Measurements from ENCODE around the gene PPP2R5A.
A peak's percentile ranks its signal among the peaks of the same experiment; 100 is the strongest.
"Not testable (repeated sequence)": the region's sequence is repeated elsewhere in the genome, so short reads cannot be mapped to it uniquely, and the experiment has no call there.

Gene PPP2R5A

GRCh38 chr1:212317916-212318315 lies 32.7 kb downstream of the PPP2R5A start:
- H3K27me3 ChIP-seq (ENCODE audit: insufficient read depth, low read length, poor library complexity) = no peaks in the 10 kb centered on the region
- H2AFZ ChIP-seq (ENCODE audit: low read depth, low read length) = no peak overlapping the region
- ATAC-seq (ENCODE audit: insufficient read depth, low read depth) (no peak), DNase-seq (no peak)
- H3K9me3 ChIP-seq (ENCODE audit: insufficient read depth, low read length, severe bottlenecking) = no peaks in the 10 kb centered on the region
- no peaks in the 10 kb centered on the region for H4K20me1 ChIP-seq (ENCODE audit: insufficient read depth, low read length)
- TF ChIP-seq EZH2 (IDR thresholded peaks at IDR 0.05; ENCODE audit: borderline replicate concordance, low read depth, low read length, severe bottlenecking) (no peak), CTCF (IDR thresholded peaks at IDR 0.05; ENCODE audit: borderline replicate concordance, extremely low read depth, low read length, poor library complexity, severe bottlenecking) (no peak)
- H3K79me2 ChIP-seq (ENCODE audit: insufficient read depth, low read length) = peaks cover 68% of the 10 kb centered on the region
- H3K36me3 ChIP-seq (ENCODE audit: insufficient read depth, low read length) = peaks cover 7% of the 10 kb centered on the region; the same call in 1 of the 2 replicates
- peaks cover 3% of the 10 kb centered on the region; the same call in 1 of the 2 replicates for H3K4me1 ChIP-seq (ENCODE audit: insufficient read depth, low read length)
- no peak overlapping the region for H3K4me3 ChIP-seq (ENCODE audit: low read depth in 1 of 2, low read length in 2 of 2)
- no peak overlapping the region for H3K4me2 ChIP-seq (ENCODE audit: insufficient read depth, low read length)
- H3K9ac ChIP-seq (ENCODE audit: low read depth, low read length) = no peak overlapping the region
- no peak overlapping the region for H3K27ac ChIP-seq (ENCODE audit: low read length)

GRCh38 chr1:212321031-212321430 lies 35.8 kb downstream of the PPP2R5A start:
- DNase-seq; H3K4me1 ChIP-seq (ENCODE audit: insufficient read depth, low read length); H3K9me3 ChIP-seq (ENCODE audit: insufficient read depth, low read length, severe bottlenecking); H3K4me3 ChIP-seq (ENCODE audit: low read depth in 1 of 2, low read length in 2 of 2); H3K9ac ChIP-seq (ENCODE audit: low read depth, low read length); H4K20me1 ChIP-seq (ENCODE audit: insufficient read depth, low read length); H3K27me3 ChIP-seq (ENCODE audit: insufficient read depth, low read length, poor library complexity); H3K27ac ChIP-seq (ENCODE audit: low read length); H3K4me2 ChIP-seq (ENCODE audit: insufficient read depth, low read length); ATAC-seq (ENCODE audit: insufficient read depth, low read depth); H2AFZ ChIP-seq (ENCODE audit: low read depth, low read length): not testable (repeated sequence)
- peaks cover 63% of the 10 kb centered on the region for H3K79me2 ChIP-seq (ENCODE audit: insufficient read depth, low read length)
- peaks cover 10% of the 10 kb centered on the region; the same call in 1 of the 2 replicates for H3K36me3 ChIP-seq (ENCODE audit: insufficient read depth, low read length)

GRCh38 chr1:212323066-212323465 lies 37.9 kb downstream of the PPP2R5A start:
- Histone ChIP-seq H3K79me2 (ENCODE audit: insufficient read depth, low read length) (peaks cover 63% of the 10 kb centered on the region), H3K27ac (ENCODE audit: low read length) (no peak overlapping the region), H3K9me3 (ENCODE audit: insufficient read depth, low read length, severe bottlenecking) (no peaks in the 10 kb centered on the region), H3K36me3 (ENCODE audit: insufficient read depth, low read length) (peaks cover 8% of the 10 kb centered on the region; the same call in 1 of the 2 replicates), H3K27me3 (ENCODE audit: insufficient read depth, low read length, poor library complexity) (no peaks in the 10 kb centered on the region), H3K4me1 (ENCODE audit: insufficient read depth, low read length) (peaks cover 7% of the 10 kb centered on the region; the same call in 1 of the 2 replicates), H3K9ac (ENCODE audit: low read depth, low read length) (no peak overlapping the region), H3K4me3 (ENCODE audit: low read depth in 1 of 2, low read length in 2 of 2) (no peak overlapping the region), H2AFZ (ENCODE audit: low read depth, low read length) (no peak overlapping the region), H4K20me1 (ENCODE audit: insufficient read depth, low read length) (no peaks in the 10 kb centered on the region; the same call in 1 of the 2 replicates), H3K4me2 (ENCODE audit: insufficient read depth, low read length) (no peak overlapping the region)
- peak; percentile 57 for ATAC-seq (ENCODE audit: insufficient read depth, low read depth)
- TF ChIP-seq CTCF (IDR thresholded peaks at IDR 0.05; ENCODE audit: borderline replicate concordance, extremely low read depth, low read length, poor library complexity, severe bottlenecking) (no peak), EZH2 (IDR thresholded peaks at IDR 0.05; ENCODE audit: borderline replicate concordance, low read depth, low read length, severe bottlenecking) (no peak)
- no peak for DNase-seq

- Histone ChIP-seq H3K4me2 (ENCODE audit: insufficient read depth, low read length) (no peak overlapping the region), H3K4me3 (ENCODE audit: low read depth in 1 of 2, low read length in 2 of 2) (no peak overlapping the region), H3K79me2 (ENCODE audit: insufficient read depth, low read length) (peaks cover 55% of the 10 kb centered on the region), H3K4me1 (ENCODE audit: insufficient read depth, low read length) (peaks cover 7% of the 10 kb centered on the region; the same call in 1 of the 2 replicates), H3K9ac (ENCODE audit: low read depth, low read length) (no peak overlapping the region), H4K20me1 (ENCODE audit: insufficient read depth, low read length) (no peaks in the 10 kb centered on the region; the same call in 1 of the 2 replicates), H3K9me3 (ENCODE audit: insufficient read depth, low read length, severe bottlenecking) (no peaks in the 10 kb centered on the region), H2AFZ (ENCODE audit: low read depth, low read length) (no peak overlapping the region), H3K27ac (ENCODE audit: low read length) (no peak overlapping the region), H3K27me3 (ENCODE audit: insufficient read depth, low read length, poor library complexity) (no peaks in the 10 kb centered on the region), H3K36me3 (ENCODE audit: insufficient read depth, low read length) (peaks cover 12% of the 10 kb centered on the region; the same call in 1 of the 2 replicates)
- TF ChIP-seq EZH2 (IDR thresholded peaks at IDR 0.05; ENCODE audit: borderline replicate concordance, low read depth, low read length, severe bottlenecking) (no peak), CTCF (IDR thresholded peaks at IDR 0.05; ENCODE audit: borderline replicate concordance, extremely low read depth, low read length, poor library complexity, severe bottlenecking) (no peak)
- DNase-seq = no peak
- no peak for ATAC-seq (ENCODE audit: insufficient read depth, low read depth)
These were observed 41.3 kb downstream of the PPP2R5A start for GRCh38 chr1:212326541-212326940.

Data from DND-41 (cell line).